DLD1 (cell line): ENCODE data around the gene BAK1.
"Not testable (repeated sequence)": the region's sequence is repeated elsewhere in the genome, so short reads cannot be mapped to it uniquely, and the experiment has no call there.

Source experiments
- in situ Hi-C: cut with HindIII; loops from 2 replicates; pipeline ENCODE4 v1.10.0; 2017; ENCODE audit warnings: low sequenced_read_pairs

BAK1 gene

DNA sequence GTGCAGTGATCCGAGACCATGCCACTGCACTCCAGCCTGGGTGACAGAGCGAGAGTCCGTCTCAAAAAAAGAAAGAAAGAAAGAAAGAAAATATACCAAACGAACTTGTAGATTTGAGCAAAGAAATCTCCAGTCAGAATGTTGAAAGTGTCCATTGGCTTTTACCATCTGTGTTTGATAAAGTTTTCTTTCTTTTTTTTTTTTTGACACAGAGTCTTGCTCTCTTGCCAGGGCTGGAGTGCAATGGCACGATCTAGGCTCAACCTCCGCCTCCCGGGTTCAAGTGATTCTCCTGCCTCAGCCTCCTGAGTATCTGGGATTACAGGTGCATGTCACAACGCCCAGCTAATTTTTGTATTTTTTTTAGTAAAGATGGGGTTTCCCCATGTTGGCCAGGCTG, 21.3 kb downstream of the BAK1 start:
- in situ Hi-C loops: no loop called here

DNA sequence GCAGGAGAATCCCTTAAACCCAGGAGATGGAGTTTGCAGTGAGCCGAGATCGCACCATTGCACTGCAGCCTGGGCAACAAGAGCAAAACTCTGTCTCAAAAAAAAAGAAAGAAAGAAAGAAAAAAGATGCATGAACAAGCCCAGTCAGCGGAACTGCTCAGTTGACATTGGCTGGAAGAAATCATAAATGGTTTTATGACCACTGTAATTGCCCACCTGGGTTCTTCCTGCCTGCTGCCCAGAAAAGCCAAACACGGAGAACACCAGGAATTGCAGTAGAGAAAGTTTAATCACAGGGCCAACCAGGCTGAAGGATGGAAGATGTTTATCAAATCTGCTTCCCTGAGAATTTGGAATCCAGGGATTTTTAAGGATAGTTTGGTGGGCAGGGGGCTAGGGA, 22.7 kb downstream of the BAK1 start:
- in situ Hi-C loops: no loop called here

DNA sequence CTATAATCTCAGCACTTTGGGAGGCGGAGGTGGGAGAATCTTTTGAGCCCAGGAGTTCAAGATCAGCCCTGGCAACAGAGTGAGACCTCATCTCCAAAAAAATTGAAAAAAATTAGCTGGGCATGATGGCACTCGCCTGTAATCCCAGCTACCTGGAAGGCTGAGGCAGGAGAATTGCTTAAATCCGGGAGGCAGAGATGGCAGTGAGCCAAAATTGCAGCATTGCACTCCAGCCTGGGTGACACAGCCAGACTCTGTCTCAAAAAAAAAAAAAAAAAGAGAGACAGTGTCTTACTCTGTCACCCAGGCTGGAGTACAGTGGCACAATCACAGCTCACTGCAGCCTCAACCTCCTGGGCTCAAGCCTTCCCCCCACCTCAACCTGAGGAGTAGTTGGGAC, 27.2 kb downstream of the BAK1 start:
- in situ Hi-C loops: not testable (repeated sequence)

DNA sequence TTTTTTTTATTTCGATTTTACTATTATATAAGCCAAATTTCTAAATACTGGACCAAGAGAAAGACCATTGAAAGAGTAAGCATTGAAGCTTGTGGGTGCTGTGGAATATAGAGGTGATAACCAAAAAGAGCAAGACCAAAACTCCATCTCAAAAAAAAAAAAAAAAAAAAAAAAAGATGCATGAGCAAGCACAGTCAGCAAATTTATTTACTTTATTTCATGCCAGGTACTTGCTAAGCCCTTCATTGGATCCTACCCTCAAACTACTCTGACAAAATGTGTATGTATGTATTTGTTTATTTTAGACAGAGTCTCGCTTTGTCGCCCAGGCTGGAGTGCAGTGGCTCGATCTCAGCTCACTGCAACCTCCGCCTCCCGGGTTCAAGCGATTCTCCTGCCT, 27.8 kb downstream of the BAK1 start:
- in situ Hi-C loops: no loop called here

DNA sequence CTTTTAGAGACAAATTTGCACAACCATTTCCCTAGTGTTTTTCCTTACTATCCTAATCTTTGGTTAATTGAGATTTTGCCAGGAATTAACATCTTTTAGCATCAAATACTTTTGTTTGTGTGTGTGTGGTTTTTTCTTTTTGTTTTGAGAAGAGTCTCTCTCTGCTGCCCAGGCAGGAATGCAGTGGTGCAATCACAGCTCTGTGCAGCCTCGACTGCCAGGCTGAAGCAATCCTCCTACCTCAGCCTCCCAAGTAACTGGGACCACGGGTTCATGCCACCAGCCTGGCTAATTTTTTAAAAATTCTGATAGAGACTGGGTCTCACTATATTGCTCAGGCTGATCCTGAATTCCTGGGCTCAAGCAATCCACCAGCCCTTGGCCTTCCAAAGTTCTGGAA, 28.5 kb downstream of the BAK1 start:
- in situ Hi-C loops: no loop called here

DNA sequence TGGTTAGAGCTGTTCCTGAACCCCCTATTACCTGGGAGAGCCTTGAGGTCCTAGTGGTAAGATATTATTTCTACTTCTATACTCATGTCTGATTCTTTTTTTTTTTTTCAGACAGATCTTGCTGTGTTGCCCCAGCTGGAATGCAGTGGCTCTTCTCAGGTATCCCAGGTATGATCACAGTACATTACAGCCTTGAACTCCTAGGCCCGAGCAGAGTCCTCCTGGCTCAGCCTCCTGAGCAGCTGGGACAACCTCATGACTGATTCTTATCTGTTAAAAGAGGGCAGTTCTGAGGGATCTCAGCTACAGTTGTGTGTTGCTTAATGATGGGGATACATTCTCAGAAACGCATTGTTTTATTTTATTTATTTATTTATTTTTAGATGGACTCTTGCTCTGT, 30.2 kb downstream of the BAK1 start:
- in situ Hi-C loops: no loop called here

DNA sequence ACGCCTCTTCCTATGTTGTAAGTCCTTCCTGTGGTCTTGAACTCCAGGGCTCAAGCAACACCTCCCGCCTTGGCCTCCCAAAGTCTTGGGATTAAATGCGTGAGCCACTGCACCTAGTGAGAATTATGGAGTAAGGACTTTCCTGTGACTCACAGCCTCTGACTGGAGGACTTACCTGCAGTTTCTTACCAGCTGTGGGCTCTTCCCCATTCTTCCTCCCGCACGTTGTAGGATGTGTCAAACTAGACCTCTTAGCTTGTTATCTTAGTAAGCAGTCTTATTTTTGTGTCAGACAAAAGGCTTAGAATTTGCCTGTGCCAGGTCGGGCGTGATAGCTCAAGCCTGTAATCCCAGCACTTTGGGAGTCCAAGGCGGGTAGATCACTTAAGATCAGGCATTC, 30.9 kb downstream of the BAK1 start:
- in situ Hi-C loops: no loop called here

DNA sequence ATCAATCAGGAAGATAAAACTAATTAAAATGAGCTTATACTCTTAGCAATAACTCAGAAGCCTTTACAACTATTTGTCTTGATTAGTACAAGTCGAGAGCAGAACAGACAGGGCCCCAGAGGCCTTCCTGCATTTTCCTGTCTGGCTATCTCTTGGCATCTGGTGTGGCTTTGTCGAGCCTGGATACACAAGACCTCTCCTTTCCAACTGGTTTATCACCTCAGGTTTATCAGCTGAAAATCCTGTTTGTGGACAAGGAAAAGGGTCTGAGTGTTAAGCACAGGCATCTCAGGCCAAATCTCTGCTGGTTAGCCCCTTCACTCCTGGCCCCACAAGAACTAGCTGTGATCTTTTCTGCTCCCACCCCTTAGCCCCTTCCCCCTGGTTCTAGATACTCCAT, 32.6 kb downstream of the BAK1 start:
- in situ Hi-C loops: no loop called here

DNA sequence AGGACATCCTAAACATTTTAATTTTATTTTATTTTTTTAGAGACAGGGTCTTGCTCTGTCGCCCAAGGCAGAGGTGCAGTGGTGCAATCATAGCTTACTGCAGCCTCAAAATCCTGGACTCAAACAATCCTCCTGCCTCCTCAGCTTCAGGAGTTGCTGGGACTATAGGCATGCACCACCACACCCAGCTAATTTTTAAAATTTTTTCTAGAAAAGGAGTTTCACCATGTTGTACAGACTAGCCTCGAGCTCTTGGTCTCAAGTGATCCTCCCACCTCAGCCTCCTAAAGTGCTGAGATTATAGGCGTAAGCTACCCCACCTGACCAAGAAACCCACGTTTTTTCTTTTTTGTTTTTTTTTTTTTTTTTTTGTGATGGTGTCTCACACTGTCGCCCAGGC, 33.3 kb downstream of the BAK1 start:
- in situ Hi-C loops: no loop called here

DNA sequence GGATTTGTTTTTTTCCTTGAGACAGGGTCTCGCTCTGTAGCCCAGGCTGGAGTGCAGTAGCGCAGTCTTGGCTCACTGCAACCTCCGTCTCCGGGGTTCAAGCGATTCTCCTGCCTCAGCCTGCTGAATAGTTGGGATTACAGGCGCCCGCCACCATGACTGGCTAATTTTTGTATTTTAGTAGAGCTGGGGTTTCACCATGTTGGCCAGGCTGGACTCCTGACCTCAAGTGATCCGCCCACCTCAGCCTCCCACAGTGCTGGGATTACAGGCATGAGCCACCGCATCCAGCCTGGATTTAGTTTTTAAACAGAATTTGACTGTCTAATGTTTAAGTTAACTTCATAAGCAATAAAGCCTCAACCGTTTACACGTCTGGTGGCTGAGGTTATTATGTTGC, 34.8 kb downstream of the BAK1 start:
- in situ Hi-C loops: not testable (repeated sequence)

DNA sequence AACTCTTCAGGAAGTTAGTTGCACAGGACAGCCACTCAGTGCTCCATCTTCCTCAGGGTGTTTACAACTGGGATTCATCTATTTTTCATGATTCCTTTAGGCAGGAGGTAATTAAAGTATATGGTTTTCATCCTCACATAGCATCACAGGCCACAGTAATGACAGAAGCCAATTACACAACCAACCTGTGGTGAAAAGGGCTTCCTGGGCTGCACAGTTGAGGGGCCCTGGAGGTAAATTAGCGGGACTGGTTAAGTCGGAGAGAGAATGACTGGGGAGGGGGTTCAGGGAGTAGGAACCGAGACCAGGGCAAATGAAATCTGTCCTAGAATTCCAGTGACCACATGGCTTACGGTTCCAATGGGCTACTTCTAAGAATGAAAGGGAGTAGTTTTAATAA, 37.0 kb downstream of the BAK1 start:
- in situ Hi-C loops: no loop called here

DNA sequence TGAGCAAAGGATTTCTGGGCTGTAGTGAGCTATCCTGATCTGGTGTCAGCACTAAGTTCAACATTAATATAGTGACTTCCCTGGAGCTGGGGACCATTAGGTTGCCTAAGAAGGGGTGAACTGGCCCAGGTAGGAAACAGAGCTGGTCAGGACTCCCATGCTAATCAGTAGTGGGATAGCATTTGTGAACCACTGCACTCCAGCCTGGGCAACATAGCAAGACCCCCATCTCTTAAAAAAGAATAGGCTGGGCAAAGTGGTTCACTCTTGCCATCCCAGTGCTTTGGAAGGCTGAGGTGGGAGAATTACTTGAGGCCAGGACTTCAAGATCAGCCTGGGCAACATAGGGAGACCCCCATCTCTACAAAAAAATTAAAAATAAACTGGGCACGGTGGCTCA, 39.3 kb downstream of the BAK1 start:
- in situ Hi-C loops: no loop called here

DNA sequence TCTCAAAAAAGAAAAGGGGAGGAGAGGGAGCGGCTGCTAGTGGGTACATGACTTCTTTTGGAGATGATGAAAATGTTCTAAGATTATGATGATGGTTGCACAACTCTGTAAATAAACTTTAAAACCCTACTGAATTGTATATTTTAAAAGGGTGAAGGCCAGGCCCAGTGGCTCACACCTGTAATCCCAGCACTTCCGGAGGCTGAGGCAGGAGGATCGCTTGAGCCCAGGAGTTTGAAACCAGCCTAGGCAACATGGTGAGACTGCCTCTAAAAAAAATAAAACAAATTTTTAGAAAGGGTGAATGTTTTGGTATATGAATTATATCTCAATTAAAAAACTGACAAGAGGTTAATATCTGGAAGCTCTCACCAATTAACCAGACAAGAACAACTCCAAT, 45.4 kb downstream of the BAK1 start:
- in situ Hi-C loops: no loop called here

DNA sequence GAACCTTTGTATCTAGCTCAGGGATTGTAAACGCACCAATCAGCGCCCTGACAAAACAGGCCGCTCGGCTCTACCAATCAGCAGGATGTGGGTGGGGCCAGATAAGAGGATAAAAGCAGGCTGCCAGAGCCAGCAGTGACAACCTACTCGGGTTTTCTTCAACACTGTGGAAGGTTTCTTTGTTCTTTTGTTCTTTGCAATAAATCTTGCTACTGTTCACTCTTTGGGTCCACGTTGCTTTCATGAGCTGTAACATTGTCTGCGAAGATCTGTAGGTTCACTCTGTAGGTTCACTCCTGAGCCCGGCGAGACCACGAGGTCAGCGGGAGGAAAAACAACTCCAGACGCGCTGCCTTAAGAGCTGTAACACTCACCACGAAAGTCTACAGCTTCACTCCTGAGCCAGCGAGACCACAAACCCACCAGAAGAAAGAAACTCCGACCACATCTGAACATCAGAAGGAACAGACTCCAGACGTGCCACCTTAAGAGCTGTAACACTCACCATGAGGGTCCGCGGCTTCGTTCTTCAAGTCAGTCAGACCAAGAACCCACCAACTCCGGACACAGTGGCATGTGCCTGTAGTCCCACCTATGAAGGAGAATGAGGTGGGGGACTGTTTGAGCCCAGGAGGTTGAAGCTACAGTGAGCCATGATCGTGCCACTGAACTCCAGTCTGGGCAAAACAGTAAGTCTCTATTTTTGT, 46.8 kb downstream of the BAK1 start:
- in situ Hi-C loops: not testable (repeated sequence)

DNA sequence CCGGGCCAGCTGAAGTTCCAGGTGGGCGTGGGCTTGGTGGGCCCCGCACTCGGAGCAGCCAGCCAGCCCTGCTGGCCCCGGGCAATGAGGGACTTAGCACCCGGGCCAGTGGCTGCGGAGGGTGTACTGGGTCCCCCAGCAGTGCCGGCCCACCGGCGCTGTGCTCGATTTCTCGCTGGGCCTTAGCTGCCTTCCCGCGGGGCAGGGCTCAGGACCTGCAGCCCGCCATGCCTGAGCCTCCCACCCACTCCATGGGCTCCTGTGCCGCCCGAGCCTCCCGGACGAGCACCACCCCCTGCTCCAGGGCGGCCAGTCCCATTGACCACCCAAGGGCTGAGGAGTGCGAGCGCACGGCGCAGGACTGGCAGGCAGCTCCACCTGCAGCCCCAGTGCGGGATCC, 47.6 kb downstream of the BAK1 start:
- in situ Hi-C loops: not testable (repeated sequence)

DNA sequence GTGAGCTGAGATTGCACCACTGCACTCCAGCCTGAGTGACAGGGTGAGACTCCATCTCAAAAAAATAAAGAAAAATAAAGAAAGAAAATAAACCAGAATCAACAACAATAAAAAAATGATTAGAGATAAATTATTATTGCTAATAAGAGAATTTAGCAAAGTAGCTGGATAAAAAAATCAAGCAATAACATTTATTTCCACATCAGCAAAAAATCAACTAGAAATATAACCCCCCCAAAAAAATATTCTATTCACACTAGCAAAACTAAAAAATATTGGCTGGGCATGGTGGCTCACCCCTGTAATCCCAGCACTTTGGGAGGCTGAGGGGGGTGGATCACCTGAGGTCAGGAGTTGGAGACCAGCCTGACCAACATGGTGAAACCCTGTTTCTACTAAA, 49.5 kb downstream of the BAK1 start:
- in situ Hi-C loops: not testable (repeated sequence)
